Measurements from ENCODE around the gene SCN1A. TPM values are rescaled to one million over a fixed set of nuclear protein-coding genes. Genes with fewer than 3 reads are reported as not detected.

The SCN1A gene
- total and polyA plus RNA-seq, 2 of the 4 experiments (the other 2 are of a cell fraction) = under 0.01 TPM; not detected in 1

GRCh38 chr2:166171216-166171615 is 43.4 kb upstream of the SCN1A start:
- Histone ChIP-seq H2BK15ac (ENCODE audit: low read depth, low read length) (no peak overlapping the region), H3K4me3 (ENCODE audit: insufficient read depth, low read depth, low read length) (no peak overlapping the region), H2AK5ac (ENCODE audit: low read depth, low read length) (no peak overlapping the region), H4K20me1 (ENCODE audit: insufficient read depth, low read length) (no peaks in the 10 kb centered on the region), H3K56ac (ENCODE audit: extremely low read depth, insufficient read depth, low read length) (no peak overlapping the region), H2BK120ac (ENCODE audit: low read depth, low read length) (no peak overlapping the region), H4K5ac (ENCODE audit: low read depth, low read length) (peak overlapping the region; percentile 53; the same call in 1 of the 2 replicates), H3K4me2 (ENCODE audit: low read depth, low read length) (no peak overlapping the region), H2AK9ac (replicated peaks; ENCODE audit: low read depth, low read length, poor library complexity) (no peak overlapping the region), H3K9me1 (ENCODE audit: insufficient read depth, low read length) (peaks cover 3% of the 10 kb centered on the region; the same call in 1 of the 2 replicates), H3K4ac (ENCODE audit: low read depth, low read length) (no peak overlapping the region), H3K23ac (ENCODE audit: low read depth, low read length) (no peak overlapping the region), H3K4me1 (ENCODE audit: control insufficient read depth, insufficient read depth, low read length) (peaks cover 4% of the 10 kb centered on the region), H4K8ac (ENCODE audit: low read depth in 2 of 2, low read length in 2 of 2) (no peak overlapping the region), H2AFZ (replicated peaks; ENCODE audit: low read length, poor library complexity) (no peak overlapping the region), H3K9ac (ENCODE audit: low read depth, low read length) (no peak overlapping the region), H3K79me1 (ENCODE audit: low read depth in 1 of 2, low read length in 2 of 2) (no peaks in the 10 kb centered on the region), H3K27ac (ENCODE audit: insufficient read depth, low read length) (no peak overlapping the region), H3K9me3 (ENCODE audit: control insufficient read depth, insufficient read depth, low read length) (no peaks in the 10 kb centered on the region), H2BK20ac (ENCODE audit: low read depth, low read length) (no peak overlapping the region), H3K14ac (replicated peaks; ENCODE audit: low read depth, low read length) (no peak overlapping the region), H3K18ac (ENCODE audit: low read depth, low read length) (no peak overlapping the region; the same call in 1 of the 2 replicates), H3K36me3 (ENCODE audit: control insufficient read depth, insufficient read depth, low read length) (no peaks in the 10 kb centered on the region), H4K91ac (ENCODE audit: insufficient read depth, low read depth, low read length) (no peak overlapping the region), H2BK5ac (ENCODE audit: low read depth, low read length, poor library complexity, severe bottlenecking) (no peak overlapping the region), H3K27me3 (ENCODE audit: control insufficient read depth, insufficient read depth, low read length) (no peaks in the 10 kb centered on the region)
- CTCF ChIA-PET = interaction anchor here (0.9 kb wide), 1 partner anchor 368 kb away, joined by 3 read pairs; no protein-coding TSS in a partner anchor
- TF ChIP-seq SMC3 (IDR thresholded peaks at IDR 0.05; ENCODE audit: low read depth, low read length) (no peak), BHLHE40 (IDR thresholded peaks at IDR 0.05; ENCODE audit: low read depth, low read length) (no peak), ELK1 (IDR thresholded peaks at IDR 0.05; ENCODE audit: borderline replicate concordance, low read depth, low read length) (no peak), RAD21 (IDR thresholded peaks at IDR 0.05; ENCODE audit: low read length) (no peak), NFE2L2 (IDR thresholded peaks at IDR 0.05; ENCODE audit: low read depth, low read length) (no peak), MAZ (IDR thresholded peaks at IDR 0.05; ENCODE audit: borderline replicate concordance, low read depth, low read length) (no peak), RCOR1 (IDR thresholded peaks at IDR 0.05; ENCODE audit: insufficient replicate concordance, low read length) (no peak), POLR2A (IDR thresholded peaks at IDR 0.05; ENCODE audit: low read depth, low read length) (no peak), CEBPB (IDR thresholded peaks at IDR 0.05; ENCODE audit: low read depth, low read length) (no peak), CTCF (conservative IDR thresholded peaks at IDR 0.05; ENCODE audit: low read depth, low read length) (no peak), CHD1 (IDR thresholded peaks at IDR 0.05; ENCODE audit: low read depth, low read length) (no peak), MXI1 (IDR thresholded peaks at IDR 0.05; ENCODE audit: borderline replicate concordance, low read depth, low read length) (no peak), USF2 (IDR thresholded peaks at IDR 0.05; ENCODE audit: low read depth, low read length) (no peak), FOS (IDR thresholded peaks at IDR 0.05; ENCODE audit: low read depth, low read length) (no peak), RFX5 (IDR thresholded peaks at IDR 0.05; ENCODE audit: low read depth, low read length) (no peak)
- no peak for ATAC-seq (ENCODE audit: low read depth)
- intact Hi-C loops (cut with micrococcal nuclease) = no loop called here
- DNase-seq = no peak
- dilution Hi-C loops (cut with HindIII; ENCODE audit: low sequenced_read_pairs, unreplicated experiment) = no loop called here
- BruUV-seq (replicated peaks) = no TSS peak
- POLR2A ChIA-PET (ENCODE audit: unreplicated experiment) = no interaction called here
- in situ Hi-C loops (cut with MboI; ENCODE audit: low sequenced_read_pairs) = no loop called here
- WGBS, 2 experiments (ENCODE audit: extremely low coverage in 2 of 2, insufficient read length in 1 of 2) = 50% methylated on average over 1 of the region's 3 CpGs; no CpG with 5 or more reads in 1 of the 2 experiments
